PC-9 (cell line): ENCODE results near the gene SH3PXD2B.

Experiments
- EZH2 ChIP-seq: fragments of 200-600 bp; sonication (generic); IDR thresholded peaks from 2 replicates; pipeline ENCODE4 v1.8.0; 2017; ENCODE audit warnings: antibody characterized with exemption, low read depth
- TF ChIP-seq, protein P1 (sequence below): fragments of 200-600 bp; sonication (generic); conservative IDR thresholded peaks from 2 replicates; pipeline ENCODE4 v1.6.1; 2017; ENCODE audit warnings: mixed run types, antibody characterized with exemption, mild to moderate bottlenecking, moderate library complexity

GRCh38 chr5:172388246-172388733 lies 66.0 kb downstream of the SH3PXD2B start:
- TF ChIP-seq, protein P1, sequence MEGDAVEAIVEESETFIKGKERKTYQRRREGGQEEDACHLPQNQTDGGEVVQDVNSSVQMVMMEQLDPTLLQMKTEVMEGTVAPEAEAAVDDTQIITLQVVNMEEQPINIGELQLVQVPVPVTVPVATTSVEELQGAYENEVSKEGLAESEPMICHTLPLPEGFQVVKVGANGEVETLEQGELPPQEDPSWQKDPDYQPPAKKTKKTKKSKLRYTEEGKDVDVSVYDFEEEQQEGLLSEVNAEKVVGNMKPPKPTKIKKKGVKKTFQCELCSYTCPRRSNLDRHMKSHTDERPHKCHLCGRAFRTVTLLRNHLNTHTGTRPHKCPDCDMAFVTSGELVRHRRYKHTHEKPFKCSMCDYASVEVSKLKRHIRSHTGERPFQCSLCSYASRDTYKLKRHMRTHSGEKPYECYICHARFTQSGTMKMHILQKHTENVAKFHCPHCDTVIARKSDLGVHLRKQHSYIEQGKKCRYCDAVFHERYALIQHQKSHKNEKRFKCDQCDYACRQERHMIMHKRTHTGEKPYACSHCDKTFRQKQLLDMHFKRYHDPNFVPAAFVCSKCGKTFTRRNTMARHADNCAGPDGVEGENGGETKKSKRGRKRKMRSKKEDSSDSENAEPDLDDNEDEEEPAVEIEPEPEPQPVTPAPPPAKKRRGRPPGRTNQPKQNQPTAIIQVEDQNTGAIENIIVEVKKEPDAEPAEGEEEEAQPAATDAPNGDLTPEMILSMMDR: no peak
- TF ChIP-seq EZH2: no peak
